H1 (cell line): Measurements from ENCODE around the gene AMPD3. TPM values are rescaled to one million over a fixed set of nuclear protein-coding genes. Genes with fewer than 3 reads are reported as not detected.

Source experiments
- polyA plus RNA-seq, 7 experiments: library from polyadenylated mRNA; depleted of rRNA in 3 of 7; stranded (reverse) in 5 of 7; unstranded in 2 of 7; fragments of >200 nt in 5 of 7; fragments of 200-250 nt in 2 of 7; gene quantifications; 1 replicate in 5 of 7; 2 replicates in 1 of 7; 4 replicates in 1 of 7; pipeline versions ENCODE4 v1.2.1 to v1.2.3, GENCODE V29; 2011 to 2013; ENCODE audit warnings: missing spikeins in 2 of 7, mixed read lengths in 2 of 7
- total RNA-seq: library from RNA; stranded (reverse); fragmentation: NEBNext Ultra II Directional; extraction: Animal tissue kit (Norgen Biotek cat#: 25700); gene quantifications from 2 replicates; pipeline ENCODE4 v1.2.1, GENCODE V29; 2021
- TF ChIP-seq, protein P1 (sequence below): fragments of 300-600 bp; sonication (generic); IDR thresholded peaks from 2 replicates; pipeline ENCODE4 v1.7.1; 2012; ENCODE audit warnings: low read length, moderate library complexity, mild to moderate bottlenecking, inconsistent platforms; ENCODE audit not compliant: insufficient replicate concordance

AMPD3 gene
- total and polyA plus RNA-seq, 2 of the 8 experiments (the other 6 are each of a cell fraction or from before 2014, with no cell fraction given): 4.0 to 6.3 TPM

DNA sequence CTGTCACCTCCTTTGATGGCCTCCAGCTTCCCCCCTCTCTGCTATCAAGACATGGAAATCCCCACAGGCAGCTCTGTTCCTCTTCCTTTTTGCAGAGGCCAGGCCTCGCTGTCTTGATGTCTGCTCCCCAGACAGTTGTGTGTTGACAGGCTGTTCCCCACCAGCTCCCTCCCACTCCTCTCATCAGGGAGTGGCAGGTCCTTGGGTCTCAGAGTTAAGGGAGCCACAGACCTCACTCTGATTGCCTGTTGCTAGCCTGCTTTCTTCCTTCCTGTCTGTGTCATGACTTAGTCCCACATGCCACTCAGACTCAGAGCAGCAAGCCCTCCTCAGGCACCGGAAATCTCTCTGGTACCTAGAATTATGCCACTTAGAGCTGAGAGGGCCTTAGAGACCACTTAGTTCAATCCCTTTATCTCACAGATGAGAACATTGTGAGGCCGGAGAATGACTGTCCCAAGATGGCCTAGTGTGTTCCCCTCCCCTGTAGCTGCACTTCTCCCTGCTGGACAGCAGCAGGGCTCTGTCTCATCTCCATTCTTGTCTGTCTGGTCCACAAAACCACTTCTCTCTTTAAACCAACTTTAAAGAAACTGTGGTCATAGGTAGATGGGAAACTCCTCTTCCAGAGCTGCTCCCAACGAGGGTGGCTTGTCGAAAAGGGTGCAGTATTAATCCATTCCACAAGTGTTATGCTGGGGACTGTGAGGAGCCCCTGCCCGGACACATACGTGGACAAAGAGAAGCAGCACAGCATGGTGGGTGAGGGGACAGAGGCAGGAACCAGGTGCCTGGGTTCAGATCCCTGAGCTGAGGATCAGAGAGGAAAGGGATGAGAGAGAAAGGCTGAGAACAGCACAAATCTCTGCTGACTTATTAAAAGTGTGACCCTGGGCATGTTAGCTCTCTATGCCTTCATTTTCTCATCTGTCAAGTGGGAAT, 4.2 kb downstream of the AMPD3 start (continued):
- TF ChIP-seq, protein P1, sequence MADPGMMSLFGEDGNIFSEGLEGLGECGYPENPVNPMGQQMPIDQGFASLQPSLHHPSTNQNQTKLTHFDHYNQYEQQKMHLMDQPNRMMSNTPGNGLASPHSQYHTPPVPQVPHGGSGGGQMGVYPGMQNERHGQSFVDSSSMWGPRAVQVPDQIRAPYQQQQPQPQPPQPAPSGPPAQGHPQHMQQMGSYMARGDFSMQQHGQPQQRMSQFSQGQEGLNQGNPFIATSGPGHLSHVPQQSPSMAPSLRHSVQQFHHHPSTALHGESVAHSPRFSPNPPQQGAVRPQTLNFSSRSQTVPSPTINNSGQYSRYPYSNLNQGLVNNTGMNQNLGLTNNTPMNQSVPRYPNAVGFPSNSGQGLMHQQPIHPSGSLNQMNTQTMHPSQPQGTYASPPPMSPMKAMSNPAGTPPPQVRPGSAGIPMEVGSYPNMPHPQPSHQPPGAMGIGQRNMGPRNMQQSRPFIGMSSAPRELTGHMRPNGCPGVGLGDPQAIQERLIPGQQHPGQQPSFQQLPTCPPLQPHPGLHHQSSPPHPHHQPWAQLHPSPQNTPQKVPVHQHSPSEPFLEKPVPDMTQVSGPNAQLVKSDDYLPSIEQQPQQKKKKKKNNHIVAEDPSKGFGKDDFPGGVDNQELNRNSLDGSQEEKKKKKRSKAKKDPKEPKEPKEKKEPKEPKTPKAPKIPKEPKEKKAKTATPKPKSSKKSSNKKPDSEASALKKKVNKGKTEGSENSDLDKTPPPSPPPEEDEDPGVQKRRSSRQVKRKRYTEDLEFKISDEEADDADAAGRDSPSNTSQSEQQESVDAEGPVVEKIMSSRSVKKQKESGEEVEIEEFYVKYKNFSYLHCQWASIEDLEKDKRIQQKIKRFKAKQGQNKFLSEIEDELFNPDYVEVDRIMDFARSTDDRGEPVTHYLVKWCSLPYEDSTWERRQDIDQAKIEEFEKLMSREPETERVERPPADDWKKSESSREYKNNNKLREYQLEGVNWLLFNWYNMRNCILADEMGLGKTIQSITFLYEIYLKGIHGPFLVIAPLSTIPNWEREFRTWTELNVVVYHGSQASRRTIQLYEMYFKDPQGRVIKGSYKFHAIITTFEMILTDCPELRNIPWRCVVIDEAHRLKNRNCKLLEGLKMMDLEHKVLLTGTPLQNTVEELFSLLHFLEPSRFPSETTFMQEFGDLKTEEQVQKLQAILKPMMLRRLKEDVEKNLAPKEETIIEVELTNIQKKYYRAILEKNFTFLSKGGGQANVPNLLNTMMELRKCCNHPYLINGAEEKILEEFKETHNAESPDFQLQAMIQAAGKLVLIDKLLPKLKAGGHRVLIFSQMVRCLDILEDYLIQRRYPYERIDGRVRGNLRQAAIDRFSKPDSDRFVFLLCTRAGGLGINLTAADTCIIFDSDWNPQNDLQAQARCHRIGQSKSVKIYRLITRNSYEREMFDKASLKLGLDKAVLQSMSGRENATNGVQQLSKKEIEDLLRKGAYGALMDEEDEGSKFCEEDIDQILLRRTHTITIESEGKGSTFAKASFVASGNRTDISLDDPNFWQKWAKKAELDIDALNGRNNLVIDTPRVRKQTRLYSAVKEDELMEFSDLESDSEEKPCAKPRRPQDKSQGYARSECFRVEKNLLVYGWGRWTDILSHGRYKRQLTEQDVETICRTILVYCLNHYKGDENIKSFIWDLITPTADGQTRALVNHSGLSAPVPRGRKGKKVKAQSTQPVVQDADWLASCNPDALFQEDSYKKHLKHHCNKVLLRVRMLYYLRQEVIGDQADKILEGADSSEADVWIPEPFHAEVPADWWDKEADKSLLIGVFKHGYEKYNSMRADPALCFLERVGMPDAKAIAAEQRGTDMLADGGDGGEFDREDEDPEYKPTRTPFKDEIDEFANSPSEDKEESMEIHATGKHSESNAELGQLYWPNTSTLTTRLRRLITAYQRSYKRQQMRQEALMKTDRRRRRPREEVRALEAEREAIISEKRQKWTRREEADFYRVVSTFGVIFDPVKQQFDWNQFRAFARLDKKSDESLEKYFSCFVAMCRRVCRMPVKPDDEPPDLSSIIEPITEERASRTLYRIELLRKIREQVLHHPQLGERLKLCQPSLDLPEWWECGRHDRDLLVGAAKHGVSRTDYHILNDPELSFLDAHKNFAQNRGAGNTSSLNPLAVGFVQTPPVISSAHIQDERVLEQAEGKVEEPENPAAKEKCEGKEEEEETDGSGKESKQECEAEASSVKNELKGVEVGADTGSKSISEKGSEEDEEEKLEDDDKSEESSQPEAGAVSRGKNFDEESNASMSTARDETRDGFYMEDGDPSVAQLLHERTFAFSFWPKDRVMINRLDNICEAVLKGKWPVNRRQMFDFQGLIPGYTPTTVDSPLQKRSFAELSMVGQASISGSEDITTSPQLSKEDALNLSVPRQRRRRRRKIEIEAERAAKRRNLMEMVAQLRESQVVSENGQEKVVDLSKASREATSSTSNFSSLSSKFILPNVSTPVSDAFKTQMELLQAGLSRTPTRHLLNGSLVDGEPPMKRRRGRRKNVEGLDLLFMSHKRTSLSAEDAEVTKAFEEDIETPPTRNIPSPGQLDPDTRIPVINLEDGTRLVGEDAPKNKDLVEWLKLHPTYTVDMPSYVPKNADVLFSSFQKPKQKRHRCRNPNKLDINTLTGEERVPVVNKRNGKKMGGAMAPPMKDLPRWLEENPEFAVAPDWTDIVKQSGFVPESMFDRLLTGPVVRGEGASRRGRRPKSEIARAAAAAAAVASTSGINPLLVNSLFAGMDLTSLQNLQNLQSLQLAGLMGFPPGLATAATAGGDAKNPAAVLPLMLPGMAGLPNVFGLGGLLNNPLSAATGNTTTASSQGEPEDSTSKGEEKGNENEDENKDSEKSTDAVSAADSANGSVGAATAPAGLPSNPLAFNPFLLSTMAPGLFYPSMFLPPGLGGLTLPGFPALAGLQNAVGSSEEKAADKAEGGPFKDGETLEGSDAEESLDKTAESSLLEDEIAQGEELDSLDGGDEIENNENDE: no peak
